OCI-LY7 (cell line): Measurements from ENCODE around the gene MGMT.

ENCODE experiments used
- CTCF ChIP-seq: fragments of 200-600 bp; sonication (generic); conservative IDR thresholded peaks from 2 replicates; pipeline ENCODE4 v1.5.1; 2014; ENCODE audit warnings: mild to moderate bottlenecking, antibody characterized with exemption, low read length, moderate library complexity, mixed read lengths
- EZH2phosphoT487 ChIP-seq: fragments of 200-600 bp; sonication (generic); IDR thresholded peaks from 2 replicates; pipeline ENCODE4 v1.6.1; 2018; ENCODE audit warnings: low read depth, borderline replicate concordance, mild to moderate bottlenecking, mixed run types, antibody characterized with exemption, low read length, moderate library complexity, mixed read lengths

GRCh38 chr10:129442866-129443265, 24.2 kb upstream of the MGMT start:
- TF ChIP-seq CTCF, result no peak
- no peak for TF ChIP-seq EZH2phosphoT487
